Ishikawa (cell line): ENCODE data around the gene UBN1.

ENCODE experiments used
- CEBPB ChIP-seq: IDR thresholded peaks from 2 replicates; pipeline ENCODE4 v1.6.1; 2012
- CREB1 ChIP-seq: IDR thresholded peaks from 2 replicates; pipeline ENCODE4 v1.6.1; 2012; ENCODE audit warnings: low read depth
- EGR1 ChIP-seq: IDR thresholded peaks from 2 replicates; pipeline ENCODE4 v1.6.1; 2012
- EP300 ChIP-seq: IDR thresholded peaks from 2 replicates; pipeline ENCODE4 v1.6.1; 2012; ENCODE audit warnings: borderline replicate concordance
- FOXM1 ChIP-seq: IDR thresholded peaks from 2 replicates; pipeline ENCODE4 v1.6.1; 2012; ENCODE audit warnings: low read depth, borderline replicate concordance
- NFIC ChIP-seq: IDR thresholded peaks from 2 replicates; pipeline ENCODE4 v1.6.1; 2012
- RAD21 ChIP-seq: IDR thresholded peaks from 2 replicates; pipeline ENCODE4 v1.6.1; 2012; ENCODE audit warnings: low read depth
- TAF1 ChIP-seq: IDR thresholded peaks from 2 replicates; pipeline ENCODE4 v1.6.1; 2012; ENCODE audit warnings: low read depth, mild to moderate bottlenecking
- TCF12 ChIP-seq: IDR thresholded peaks from 2 replicates; pipeline ENCODE4 v1.6.1; 2012; ENCODE audit warnings: low read depth
- TEAD4 ChIP-seq: IDR thresholded peaks from 2 replicates; pipeline ENCODE4 v1.6.1; 2012
- YY1 ChIP-seq: IDR thresholded peaks from 2 replicates; pipeline ENCODE4 v1.6.1; 2012; ENCODE audit warnings: low read depth
- ZBTB7A ChIP-seq: IDR thresholded peaks from 2 replicates; pipeline ENCODE4 v1.6.1; 2012; ENCODE audit warnings: low read depth
- TF ChIP-seq, protein P1 (sequence below): IDR thresholded peaks from 2 replicates; pipeline ENCODE4 v1.6.1; 2012; ENCODE audit warnings: low read depth, mild to moderate bottlenecking
- TF ChIP-seq, protein P2 (sequence below): IDR thresholded peaks from 2 replicates; pipeline ENCODE4 v1.6.1; 2012
- TF ChIP-seq, protein P3 (sequence below): IDR thresholded peaks from 2 replicates; pipeline ENCODE4 v1.6.1; 2012

UBN1 gene

GRCh38 chr16:4866586-4866985, 19.3 kb downstream of the UBN1 start:
- TF ChIP-seq CREB1, result no peak
- no peak for TF ChIP-seq TEAD4
- no peak for TF ChIP-seq FOXM1
- TF ChIP-seq, protein P1, sequence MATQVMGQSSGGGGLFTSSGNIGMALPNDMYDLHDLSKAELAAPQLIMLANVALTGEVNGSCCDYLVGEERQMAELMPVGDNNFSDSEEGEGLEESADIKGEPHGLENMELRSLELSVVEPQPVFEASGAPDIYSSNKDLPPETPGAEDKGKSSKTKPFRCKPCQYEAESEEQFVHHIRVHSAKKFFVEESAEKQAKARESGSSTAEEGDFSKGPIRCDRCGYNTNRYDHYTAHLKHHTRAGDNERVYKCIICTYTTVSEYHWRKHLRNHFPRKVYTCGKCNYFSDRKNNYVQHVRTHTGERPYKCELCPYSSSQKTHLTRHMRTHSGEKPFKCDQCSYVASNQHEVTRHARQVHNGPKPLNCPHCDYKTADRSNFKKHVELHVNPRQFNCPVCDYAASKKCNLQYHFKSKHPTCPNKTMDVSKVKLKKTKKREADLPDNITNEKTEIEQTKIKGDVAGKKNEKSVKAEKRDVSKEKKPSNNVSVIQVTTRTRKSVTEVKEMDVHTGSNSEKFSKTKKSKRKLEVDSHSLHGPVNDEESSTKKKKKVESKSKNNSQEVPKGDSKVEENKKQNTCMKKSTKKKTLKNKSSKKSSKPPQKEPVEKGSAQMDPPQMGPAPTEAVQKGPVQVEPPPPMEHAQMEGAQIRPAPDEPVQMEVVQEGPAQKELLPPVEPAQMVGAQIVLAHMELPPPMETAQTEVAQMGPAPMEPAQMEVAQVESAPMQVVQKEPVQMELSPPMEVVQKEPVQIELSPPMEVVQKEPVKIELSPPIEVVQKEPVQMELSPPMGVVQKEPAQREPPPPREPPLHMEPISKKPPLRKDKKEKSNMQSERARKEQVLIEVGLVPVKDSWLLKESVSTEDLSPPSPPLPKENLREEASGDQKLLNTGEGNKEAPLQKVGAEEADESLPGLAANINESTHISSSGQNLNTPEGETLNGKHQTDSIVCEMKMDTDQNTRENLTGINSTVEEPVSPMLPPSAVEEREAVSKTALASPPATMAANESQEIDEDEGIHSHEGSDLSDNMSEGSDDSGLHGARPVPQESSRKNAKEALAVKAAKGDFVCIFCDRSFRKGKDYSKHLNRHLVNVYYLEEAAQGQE, result no peak
- TF ChIP-seq TCF12, result no peak
- no peak for TF ChIP-seq ZBTB7A
- no peak for TF ChIP-seq YY1
- TF ChIP-seq EP300, result no peak
- TF ChIP-seq CEBPB, result no peak
- no peak for TF ChIP-seq EGR1

- TF ChIP-seq, protein P2, sequence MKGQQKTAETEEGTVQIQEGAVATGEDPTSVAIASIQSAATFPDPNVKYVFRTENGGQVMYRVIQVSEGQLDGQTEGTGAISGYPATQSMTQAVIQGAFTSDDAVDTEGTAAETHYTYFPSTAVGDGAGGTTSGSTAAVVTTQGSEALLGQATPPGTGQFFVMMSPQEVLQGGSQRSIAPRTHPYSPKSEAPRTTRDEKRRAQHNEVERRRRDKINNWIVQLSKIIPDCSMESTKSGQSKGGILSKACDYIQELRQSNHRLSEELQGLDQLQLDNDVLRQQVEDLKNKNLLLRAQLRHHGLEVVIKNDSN, result no peak
- TF ChIP-seq, protein P1, result no peak
- no peak for TF ChIP-seq CEBPB
- no peak for TF ChIP-seq TCF12
- no peak for TF ChIP-seq NFIC
These were observed 20.7 kb downstream of the UBN1 start for GRCh38 chr16:4868026-4868425.

DNA sequence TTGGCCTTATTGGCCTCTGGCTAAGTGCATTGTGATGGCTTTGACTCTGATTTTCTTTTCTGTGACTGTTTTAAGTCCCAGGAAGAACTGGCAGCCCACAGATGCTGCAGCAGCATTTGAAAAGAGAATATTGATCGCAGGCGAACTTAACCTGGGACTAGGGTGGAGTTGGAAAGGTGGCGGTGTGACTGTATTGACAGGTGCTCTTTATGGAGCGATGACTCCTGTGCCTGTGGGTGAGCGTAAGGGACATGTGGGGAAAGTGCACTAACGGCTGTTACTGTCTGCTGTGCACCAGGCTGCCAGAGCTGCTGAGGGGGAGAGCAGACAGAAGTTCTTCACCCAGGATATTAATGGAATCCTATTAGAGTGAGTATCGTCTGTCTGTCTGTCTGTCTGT, 21.3 kb downstream of the UBN1 start:
- TF ChIP-seq TCF12 (no peak), TEAD4 (no peak), TAF1 (no peak), RAD21 (no peak), EGR1 (no peak), CREB1 (no peak), YY1 (no peak), NFIC (no peak), EP300 (no peak), FOXM1 (no peak), ZBTB7A (no peak), CEBPB (no peak)
- TF ChIP-seq, protein P1, result no peak
- TF ChIP-seq, protein P3, sequence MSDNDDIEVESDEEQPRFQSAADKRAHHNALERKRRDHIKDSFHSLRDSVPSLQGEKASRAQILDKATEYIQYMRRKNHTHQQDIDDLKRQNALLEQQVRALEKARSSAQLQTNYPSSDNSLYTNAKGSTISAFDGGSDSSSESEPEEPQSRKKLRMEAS, result no peak
- TF ChIP-seq, protein P2, result no peak

DNA sequence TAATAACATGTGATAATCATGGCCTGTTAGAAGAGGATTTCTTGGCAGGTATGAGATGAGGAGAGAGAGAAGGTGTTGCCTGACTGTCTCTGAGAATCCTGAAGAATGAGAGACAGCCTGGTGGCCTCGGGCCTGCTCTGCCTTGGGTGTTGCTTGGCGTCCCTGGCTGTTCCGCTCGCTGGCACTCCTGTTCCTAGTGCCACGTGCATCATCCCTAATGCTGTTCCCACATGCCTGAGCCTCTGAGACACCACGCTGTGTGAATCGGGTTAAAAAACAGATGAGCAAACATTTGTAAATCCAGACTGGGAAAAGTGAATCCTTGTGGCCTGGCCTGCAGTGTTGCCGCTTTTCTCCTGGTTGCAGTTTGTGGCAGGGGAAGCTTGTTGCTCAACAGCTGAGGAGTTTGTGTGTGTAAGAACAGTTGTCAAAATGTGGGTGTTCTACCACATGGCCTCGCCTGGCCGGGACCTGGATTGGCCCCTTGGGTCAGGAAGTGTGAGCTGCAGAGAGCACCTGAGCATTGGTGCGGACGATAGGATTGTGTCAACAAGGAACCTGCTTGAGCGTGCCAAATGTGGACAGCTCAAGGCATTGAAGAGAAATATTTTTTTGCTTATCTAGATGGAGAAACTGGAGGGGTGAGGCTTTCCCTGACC, 22.0 kb downstream of the UBN1 start:
- TF ChIP-seq TCF12 (no peak), ZBTB7A (no peak), NFIC (no peak), FOXM1 (no peak), EGR1 (no peak)
- TF ChIP-seq, protein P2, result no peak
- TF ChIP-seq, protein P1, result no peak
- TF ChIP-seq, protein P3, result no peak
